HG02642 (cell line): ENCODE results near the gene PRKD1.

ENCODE experiments used
- ATAC-seq: cut with Tn5 transposase; IDR thresholded peaks from one replicate; pipeline ENCODE4 v1.9.1; 2021; ENCODE audit warnings: mild to moderate bottlenecking; ENCODE audit not compliant: unreplicated experiment, poor library complexity

The PRKD1 gene

GRCh38 chr14:29927376-29928116 is at the start of gene PRKD1:
Gene PRKD1 (minus strand): TSS chr14:29927847.
- ATAC-seq, result peak; percentile 60

GRCh38 chr14:29971101-29971500 is 43.5 kb upstream of the PRKD1 start:
- no peak for ATAC-seq

DNA sequence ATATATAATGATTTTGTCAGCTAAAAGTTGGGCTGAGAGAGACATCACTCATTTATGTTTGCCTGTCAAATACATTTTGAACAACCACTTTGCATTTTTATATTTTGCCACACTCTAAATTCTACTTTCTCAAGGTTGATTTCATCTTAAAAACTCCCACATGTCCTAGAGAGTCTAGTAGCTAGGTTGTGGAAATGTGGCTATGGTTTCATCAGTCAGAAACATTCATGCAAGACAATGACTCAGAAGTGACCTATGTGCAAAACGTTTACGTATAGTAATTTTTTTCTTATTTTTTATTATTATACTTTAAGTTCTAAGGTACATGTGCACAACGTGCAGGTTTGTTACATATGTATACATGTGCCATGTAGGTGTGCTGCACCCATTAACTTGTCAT is 27.4 kb upstream of the PRKD1 start:
- ATAC-seq, result no peak

DNA sequence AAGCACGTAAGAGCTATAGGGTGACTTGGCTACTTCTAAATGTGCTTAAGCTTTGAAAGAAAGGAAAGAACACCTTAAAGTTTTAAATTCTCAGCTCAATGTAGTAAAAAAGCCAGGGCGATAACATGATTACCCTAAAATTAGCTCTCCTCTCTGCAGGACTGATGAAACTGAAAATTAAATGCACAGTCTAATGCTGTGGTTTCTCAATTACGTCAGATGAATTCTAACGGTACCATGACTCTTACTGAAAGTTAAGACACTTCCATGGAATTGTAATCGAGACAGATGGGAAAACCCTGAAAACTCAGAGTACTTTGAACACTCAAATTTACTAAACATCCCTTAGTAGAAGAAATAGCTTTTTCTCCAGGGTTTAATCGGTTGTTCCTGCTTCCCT is 25.9 kb upstream of the PRKD1 start:
- ATAC-seq, result no peak

DNA sequence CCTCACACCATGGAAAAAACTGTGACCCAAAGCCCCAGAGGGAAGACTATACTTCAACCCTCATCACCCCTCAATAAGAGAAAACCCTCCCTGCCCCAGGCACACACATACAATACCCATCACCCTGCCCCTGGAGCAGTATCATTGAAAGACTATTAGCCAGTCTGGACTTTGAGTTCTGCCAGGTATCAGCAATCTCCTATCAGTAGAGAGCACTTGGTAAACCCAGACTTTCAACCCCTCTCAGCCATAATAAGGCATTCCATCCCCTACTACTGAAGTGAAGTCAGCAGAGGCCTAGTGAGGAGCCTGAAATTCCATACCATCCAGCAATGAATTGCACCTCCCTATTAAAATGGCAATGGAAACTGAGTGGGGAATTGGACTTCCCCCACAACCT is 16.4 kb upstream of the PRKD1 start:
- ATAC-seq, result no peak

- no peak for ATAC-seq
Observed at GRCh38 chr14:29941401-29941800, 13.8 kb upstream of the PRKD1 start.

GRCh38 chr14:29940482-29940881 is 12.8 kb upstream of the PRKD1 start:
- no peak for ATAC-seq

DNA sequence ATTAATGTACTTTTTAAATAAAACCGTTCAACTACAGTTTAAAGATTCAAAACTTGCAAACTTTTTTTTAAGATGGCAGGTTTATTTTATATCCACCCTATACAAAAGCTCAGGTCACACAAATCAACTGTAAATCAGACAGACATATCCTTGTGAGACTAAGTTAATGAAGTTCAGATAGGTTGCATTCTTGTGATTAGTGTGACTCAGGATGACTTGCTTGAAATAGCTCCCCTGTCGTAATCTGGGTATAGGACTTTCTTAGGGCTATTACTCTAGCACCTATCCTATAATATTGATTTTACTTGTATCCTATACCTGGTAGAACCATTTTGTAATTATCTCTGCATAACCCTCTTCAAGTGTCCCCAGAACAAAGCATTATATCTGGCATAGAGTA is 9.5 kb upstream of the PRKD1 start:
- no peak for ATAC-seq

DNA sequence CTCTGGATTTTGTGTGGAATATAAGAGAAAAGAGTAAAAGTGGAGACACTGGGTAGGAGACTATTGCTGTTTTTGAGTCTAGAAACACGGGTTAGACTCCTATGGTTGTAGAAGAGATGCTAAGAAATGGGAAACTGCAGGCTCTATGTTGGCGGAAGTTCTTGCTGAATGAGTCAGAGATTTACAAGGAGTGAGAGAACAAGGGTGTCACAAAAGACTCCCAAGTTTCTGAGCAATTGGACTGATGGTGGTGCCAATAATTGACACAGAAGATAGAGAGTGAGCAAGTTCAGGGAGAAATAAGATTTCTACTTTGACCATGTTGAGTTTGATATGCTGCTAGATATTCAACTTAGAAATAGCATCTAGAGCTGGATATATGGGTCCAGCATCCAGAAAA is 2.6 kb upstream of the PRKD1 start:
- no peak for ATAC-seq

- ATAC-seq, result no peak
Observed at GRCh38 chr14:29928117-29928640, 532 bp upstream of the PRKD1 start.

- ATAC-seq, result peak; percentile 52
Observed at GRCh38 chr14:29926701-29927375, 809 bp downstream of the PRKD1 start.

GRCh38 chr14:29926228-29926627 is 1.4 kb downstream of the PRKD1 start:
- ATAC-seq, result no peak

- no peak for ATAC-seq
Observed at GRCh38 chr14:29925736-29926135, 1.9 kb downstream of the PRKD1 start.

DNA sequence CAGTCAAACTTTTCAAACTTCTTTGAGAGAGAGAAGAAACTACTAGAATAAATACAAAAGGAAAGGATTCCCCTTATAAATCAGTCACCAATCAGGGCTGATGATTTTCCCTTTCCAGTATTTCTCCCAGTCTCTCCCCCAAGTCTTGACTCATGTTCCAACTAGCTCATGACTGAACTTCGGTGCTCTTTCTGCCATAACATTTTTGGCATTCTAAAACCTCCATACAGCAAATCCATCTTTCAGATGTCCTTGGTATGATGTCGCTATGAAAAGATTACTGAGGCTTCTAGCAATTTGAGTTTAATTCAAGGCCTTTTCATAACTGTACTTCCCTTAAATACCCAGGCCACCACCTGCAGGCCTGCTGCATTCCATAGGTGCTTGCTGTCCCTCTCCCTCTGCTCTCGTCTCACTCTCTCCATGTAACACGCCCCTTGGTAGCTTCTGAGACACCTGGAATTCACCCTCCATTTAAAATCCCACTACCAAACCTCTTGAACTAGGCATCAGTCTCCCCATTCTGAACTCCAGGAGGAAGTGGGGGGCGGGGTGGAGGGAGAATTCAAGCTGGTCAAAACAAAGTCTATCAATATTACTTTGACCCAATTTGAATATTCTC is 2.4 kb downstream of the PRKD1 start:
- no peak for ATAC-seq

DNA sequence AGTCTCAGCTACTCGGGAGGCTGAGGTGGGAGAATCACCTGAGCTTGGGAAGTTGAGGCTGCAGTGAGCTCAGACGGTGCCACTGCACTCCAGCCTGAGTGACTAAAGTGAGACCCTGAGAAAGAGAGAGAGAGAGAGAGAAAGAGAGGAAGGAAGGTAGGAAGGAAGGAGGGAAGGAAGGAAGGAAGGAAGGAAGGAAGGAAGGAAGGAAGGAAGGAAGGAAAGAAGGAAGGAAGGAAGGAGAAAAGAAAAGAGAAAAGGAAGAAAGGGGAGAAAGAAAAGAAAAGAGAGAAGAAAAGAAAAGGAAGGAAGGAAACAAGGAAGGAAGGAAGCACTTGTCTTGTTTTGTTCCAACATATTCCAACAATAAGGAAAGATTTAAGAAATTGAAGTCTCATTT is 7.8 kb downstream of the PRKD1 start:
- ATAC-seq, result no peak

- no peak for ATAC-seq
Observed at GRCh38 chr14:29918981-29919380, 8.7 kb downstream of the PRKD1 start.

- ATAC-seq, result no peak
Observed at GRCh38 chr14:29913566-29913965, 14.1 kb downstream of the PRKD1 start.

- ATAC-seq, result no peak
Observed at GRCh38 chr14:29911810-29912209, 15.8 kb downstream of the PRKD1 start.

- ATAC-seq, result no peak
Observed at GRCh38 chr14:29908652-29909577, 18.7 kb downstream of the PRKD1 start.

- no peak for ATAC-seq
Observed at GRCh38 chr14:29906256-29906870, 21.3 kb downstream of the PRKD1 start.
